Measurements from ENCODE around the gene UNG.

Gene UNG

GRCh38 chr12:109120557-109120956 lies 23.2 kb downstream of the UNG start:
- Histone ChIP-seq H3K27me3 (ENCODE audit: low read depth, low read length) (no peaks in the 10 kb centered on the region; the same call in 1 of the 2 replicates), H3K27ac (ENCODE audit: low read length) (no peak overlapping the region), H2AFZ (ENCODE audit: low read depth, low read length) (no peak overlapping the region), H3K4me1 (ENCODE audit: low read length) (peaks cover 5% of the 10 kb centered on the region; the same call in 1 of the 2 replicates), H3K9me3 (ENCODE audit: insufficient read depth, low read length) (no peaks in the 10 kb centered on the region), H3K79me2 (ENCODE audit: low read length) (no peaks in the 10 kb centered on the region), H4K20me1 (ENCODE audit: insufficient read depth, low read length) (no peaks in the 10 kb centered on the region), H3K4me2 (ENCODE audit: low read length) (no peak overlapping the region), H3K9ac (ENCODE audit: low read length) (no peak overlapping the region), H3K4me3 (ENCODE audit: low read length) (no peak overlapping the region), H3K36me3 (replicated peaks; ENCODE audit: low read depth, low read length) (no peaks in the 10 kb centered on the region)
- TF ChIP-seq EZH2phosphoT487 (IDR thresholded peaks at IDR 0.05; ENCODE audit: low read depth) (no peak), CTCF (IDR thresholded peaks at IDR 0.05; ENCODE audit: low read depth, low read length) (no peak)

GRCh38 chr12:109121346-109121880 lies 24.0 kb downstream of the UNG start:
- TF ChIP-seq EZH2phosphoT487 (IDR thresholded peaks at IDR 0.05; ENCODE audit: low read depth) (no peak), CTCF (IDR thresholded peaks at IDR 0.05; ENCODE audit: low read depth, low read length) (no peak)
- no peaks in the 10 kb centered on the region; the same call in 1 of the 2 replicates for H3K27me3 ChIP-seq (ENCODE audit: low read depth, low read length)
- H4K20me1 ChIP-seq (ENCODE audit: insufficient read depth, low read length), result no peaks in the 10 kb centered on the region
- H3K9me3 ChIP-seq (ENCODE audit: insufficient read depth, low read length), result no peaks in the 10 kb centered on the region
- H3K79me2 ChIP-seq (ENCODE audit: low read length), result no peaks in the 10 kb centered on the region
- H3K4me1 ChIP-seq (ENCODE audit: low read length), result peaks cover 5% of the 10 kb centered on the region; the same call in 1 of the 2 replicates
- no peaks in the 10 kb centered on the region for H3K36me3 ChIP-seq (replicated peaks; ENCODE audit: low read depth, low read length)
- H3K4me2 ChIP-seq (ENCODE audit: low read length), result no peak overlapping the region
- no peak overlapping the region for H2AFZ ChIP-seq (ENCODE audit: low read depth, low read length)
- H3K4me3 ChIP-seq (ENCODE audit: low read length), result no peak overlapping the region
- no peak overlapping the region for H3K9ac ChIP-seq (ENCODE audit: low read length)
- no peak overlapping the region for H3K27ac ChIP-seq (ENCODE audit: low read length)

GRCh38 chr12:109124878-109125648 lies 27.7 kb downstream of the UNG start:
- H2AFZ ChIP-seq (ENCODE audit: low read depth, low read length), result no peak overlapping the region
- no peak overlapping the region for H3K9ac ChIP-seq (ENCODE audit: low read length)
- no peak for TF ChIP-seq CTCF (IDR thresholded peaks at IDR 0.05; ENCODE audit: low read depth, low read length)
- TF ChIP-seq EZH2phosphoT487 (IDR thresholded peaks at IDR 0.05; ENCODE audit: low read depth), result no peak
- H3K4me2 ChIP-seq (ENCODE audit: low read length), result no peak overlapping the region
- H3K4me3 ChIP-seq (ENCODE audit: low read length), result no peak overlapping the region
- H3K79me2 ChIP-seq (ENCODE audit: low read length), result no peaks in the 10 kb centered on the region
- H3K9me3 ChIP-seq (ENCODE audit: insufficient read depth, low read length), result no peaks in the 10 kb centered on the region
- no peaks in the 10 kb centered on the region for H4K20me1 ChIP-seq (ENCODE audit: insufficient read depth, low read length)
- H3K36me3 ChIP-seq (replicated peaks; ENCODE audit: low read depth, low read length), result no peaks in the 10 kb centered on the region
- H3K27ac ChIP-seq (ENCODE audit: low read length), result no peak overlapping the region
- H3K4me1 ChIP-seq (ENCODE audit: low read length), result peaks cover 5% of the 10 kb centered on the region; the same call in 1 of the 2 replicates
- H3K27me3 ChIP-seq (ENCODE audit: low read depth, low read length), result no peaks in the 10 kb centered on the region; the same call in 1 of the 2 replicates

GRCh38 chr12:109125791-109126190 lies 28.4 kb downstream of the UNG start:
- Histone ChIP-seq H3K4me1 (ENCODE audit: low read length) (peaks cover 5% of the 10 kb centered on the region; the same call in 1 of the 2 replicates), H3K79me2 (ENCODE audit: low read length) (no peaks in the 10 kb centered on the region), H3K9me3 (ENCODE audit: insufficient read depth, low read length) (no peaks in the 10 kb centered on the region), H3K9ac (ENCODE audit: low read length) (no peak overlapping the region), H2AFZ (ENCODE audit: low read depth, low read length) (no peak overlapping the region), H3K36me3 (replicated peaks; ENCODE audit: low read depth, low read length) (no peaks in the 10 kb centered on the region), H3K4me3 (ENCODE audit: low read length) (no peak overlapping the region), H3K27ac (ENCODE audit: low read length) (no peak overlapping the region), H3K27me3 (ENCODE audit: low read depth, low read length) (peaks cover 2% of the 10 kb centered on the region), H3K4me2 (ENCODE audit: low read length) (no peak overlapping the region), H4K20me1 (ENCODE audit: insufficient read depth, low read length) (no peaks in the 10 kb centered on the region)
- no peak for TF ChIP-seq EZH2phosphoT487 (IDR thresholded peaks at IDR 0.05; ENCODE audit: low read depth)
- TF ChIP-seq CTCF (IDR thresholded peaks at IDR 0.05; ENCODE audit: low read depth, low read length), result no peak

Data from OCI-LY3 (cell line).